ENCODE measurements around the gene ADK.
A peak's percentile ranks its signal among the peaks of the same experiment; 100 is the strongest.

ADK gene

DNA sequence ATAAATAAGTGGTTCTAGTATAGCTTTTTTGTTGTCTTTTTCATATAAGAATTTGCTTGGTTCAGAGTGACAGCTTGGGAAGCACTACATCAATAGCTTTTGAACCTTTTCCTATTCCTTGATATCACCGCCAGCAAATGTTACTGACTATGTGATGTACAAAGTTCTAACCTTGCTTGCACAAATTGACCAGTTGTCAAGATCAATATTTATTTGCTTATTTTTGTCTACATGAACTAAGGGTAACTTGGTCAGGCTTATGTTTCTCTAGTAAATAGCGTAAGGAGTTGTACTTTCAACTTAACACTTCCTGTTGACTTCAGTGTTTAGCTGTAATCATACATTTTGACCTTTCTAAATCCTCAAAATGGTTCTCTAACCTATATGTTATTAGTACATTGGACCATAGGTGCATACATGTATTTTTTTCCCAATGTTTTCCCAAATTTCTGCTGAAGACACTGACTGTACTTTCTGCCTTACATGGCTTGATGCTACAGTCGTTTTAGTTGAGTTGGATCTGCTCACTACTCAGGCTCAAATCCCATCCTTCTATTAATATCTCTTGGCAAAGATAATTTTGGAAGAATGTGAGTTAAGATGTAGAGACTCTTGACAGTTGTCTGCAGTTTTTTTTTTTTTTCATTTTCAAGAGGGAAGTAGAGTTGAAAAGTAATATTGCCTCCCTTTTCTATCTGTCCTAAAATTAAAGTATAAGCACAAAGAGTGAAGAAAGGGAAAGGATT is 436.3 kb downstream of the ADK start:
- Histone ChIP-seq H3K27ac (peak overlapping the region; percentile 69), H3K36me3 (no peaks in the 10 kb centered on the region), H3K4me2 (peak overlapping the region; percentile 81), H3K9me3 (no peaks in the 10 kb centered on the region), H3K9ac (no peak overlapping the region), H4K20me1 (no peaks in the 10 kb centered on the region), H3K4me3 (no peak overlapping the region), H3K4me1 (peaks cover 84% of the 10 kb centered on the region), H3K27me3 (no peaks in the 10 kb centered on the region)
- TF ChIP-seq Cebpa-rat (IDR thresholded peaks at IDR 0.05), result no peak

DNA sequence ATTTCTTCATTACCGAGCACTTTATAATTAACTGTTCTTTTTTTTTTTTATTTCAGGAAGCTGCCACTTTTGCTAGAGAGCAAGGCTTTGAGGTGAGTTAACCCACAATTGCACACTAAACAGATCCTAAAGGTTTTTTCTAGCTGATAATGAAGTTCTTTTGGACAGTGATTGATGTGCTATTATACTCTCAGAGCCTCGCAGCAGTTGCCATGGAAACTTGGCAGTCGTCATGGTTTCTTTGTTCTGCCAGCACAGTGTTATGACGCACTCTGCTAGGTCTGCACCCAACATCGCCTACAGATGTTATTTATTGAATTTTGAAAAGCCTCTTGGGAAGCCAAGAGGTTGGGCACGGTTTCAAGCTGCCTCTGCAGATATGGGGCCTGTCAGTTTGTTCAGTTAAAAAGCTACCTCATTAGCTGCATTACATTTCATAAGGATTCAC is 438.2 kb downstream of the ADK start:
- TF ChIP-seq Cebpa-rat (IDR thresholded peaks at IDR 0.05), result no peak
- H3K27me3 ChIP-seq, result no peaks in the 10 kb centered on the region
- no peak overlapping the region for H3K9ac ChIP-seq
- no peaks in the 10 kb centered on the region for H4K20me1 ChIP-seq
- H3K27ac ChIP-seq, result peak overlapping the region; percentile 69
- no peak overlapping the region for H3K4me3 ChIP-seq
- H3K9me3 ChIP-seq, result no peaks in the 10 kb centered on the region
- no peaks in the 10 kb centered on the region for H3K36me3 ChIP-seq
- peak overlapping the region; percentile 56 for H3K4me2 ChIP-seq
- peaks cover 75% of the 10 kb centered on the region for H3K4me1 ChIP-seq

DNA sequence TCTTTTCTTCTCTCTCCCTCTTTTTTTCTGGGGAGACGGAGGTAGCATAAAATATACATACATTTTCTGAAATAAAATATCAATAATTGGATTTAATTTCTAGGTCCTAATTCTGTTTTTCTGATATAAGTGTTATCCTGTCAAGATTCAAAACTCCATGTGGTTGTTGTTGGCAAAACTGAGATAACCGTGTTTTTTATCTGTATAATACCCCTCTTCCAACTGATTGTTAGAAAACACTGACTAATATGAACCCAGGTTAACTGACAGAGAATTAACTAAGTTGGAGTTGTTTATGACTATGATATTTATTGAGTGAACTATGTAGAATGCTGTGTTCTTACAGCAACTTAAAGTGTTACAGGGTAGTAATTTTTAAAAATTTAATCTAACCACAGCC is 438.8 kb downstream of the ADK start:
- no peaks in the 10 kb centered on the region for H3K9me3 ChIP-seq
- peak overlapping the region; percentile 56 for H3K4me2 ChIP-seq
- 0 out of 2 replicates have a peak overlapping the region, but pooled peaks have one; percentile 17 for H3K9ac ChIP-seq

DNA sequence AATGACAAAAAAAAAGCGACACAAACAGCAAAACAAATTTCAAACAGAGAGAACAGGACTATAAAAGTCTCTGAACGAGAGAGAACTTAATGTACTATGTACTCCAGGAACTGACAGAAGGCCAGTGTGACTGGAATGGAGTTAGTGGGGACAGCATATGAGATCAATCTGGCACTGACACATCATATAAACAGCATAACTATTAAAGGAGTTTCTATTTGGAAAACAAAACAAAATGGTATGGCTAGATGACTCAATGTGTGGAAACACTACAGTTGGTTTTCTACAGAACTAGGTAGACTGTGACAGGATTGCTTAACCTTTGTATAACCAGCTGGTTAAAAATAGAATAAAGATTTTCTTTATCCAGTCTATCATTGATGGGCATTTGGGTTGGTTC is 442.4 kb downstream of the ADK start:
- Histone ChIP-seq H3K4me3 (no peak overlapping the region), H3K27me3 (no peaks in the 10 kb centered on the region), H4K20me1 (no peaks in the 10 kb centered on the region), H3K4me2 (no peak overlapping the region), H3K9ac (no peak overlapping the region), H3K36me3 (no peaks in the 10 kb centered on the region), H3K27ac (no peak overlapping the region), H3K9me3 (no peaks in the 10 kb centered on the region), H3K4me1 (peaks cover 47% of the 10 kb centered on the region)
- TF ChIP-seq Cebpa-rat (IDR thresholded peaks at IDR 0.05), result no peak

More for the DNA sequence above, 438.8 kb downstream of the ADK start:
- H3K27ac ChIP-seq, result peak overlapping the region; percentile 69
- TF ChIP-seq Cebpa-rat (IDR thresholded peaks at IDR 0.05), result no peak
- H3K4me1 ChIP-seq, result peaks cover 69% of the 10 kb centered on the region
- H3K27me3 ChIP-seq, result no peaks in the 10 kb centered on the region
- H4K20me1 ChIP-seq, result no peaks in the 10 kb centered on the region
- no peak overlapping the region for H3K4me3 ChIP-seq
- H3K36me3 ChIP-seq, result no peaks in the 10 kb centered on the region

DNA sequence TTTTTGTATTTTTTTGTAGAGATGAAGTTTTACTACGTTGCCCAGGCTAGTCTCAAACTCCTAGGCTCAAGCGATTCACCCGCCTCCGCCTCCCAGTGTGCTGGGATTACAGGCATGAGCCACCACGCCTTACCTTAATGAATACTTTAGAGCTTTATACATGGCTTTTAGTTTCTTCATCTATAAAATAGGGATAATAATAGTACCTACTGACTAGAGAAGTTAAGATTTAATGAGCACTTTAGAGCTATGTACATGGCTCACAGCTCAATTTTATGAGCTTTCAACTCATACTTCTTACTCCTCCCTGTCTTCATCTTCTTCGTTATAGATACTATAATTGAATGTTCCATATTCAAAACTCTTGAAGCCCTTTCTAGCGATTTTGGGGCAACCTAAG is 445.7 kb downstream of the ADK start:
- Histone ChIP-seq H3K9ac (no peak overlapping the region), H3K4me1 (peaks cover 26% of the 10 kb centered on the region), H3K4me2 (no peak overlapping the region), H3K27ac (no peak overlapping the region), H3K27me3 (no peaks in the 10 kb centered on the region), H4K20me1 (no peaks in the 10 kb centered on the region), H3K4me3 (no peak overlapping the region), H3K9me3 (no peaks in the 10 kb centered on the region), H3K36me3 (peaks cover 2% of the 10 kb centered on the region; the same call in 1 of the 2 replicates)
- TF ChIP-seq Cebpa-rat (IDR thresholded peaks at IDR 0.05), result no peak

DNA sequence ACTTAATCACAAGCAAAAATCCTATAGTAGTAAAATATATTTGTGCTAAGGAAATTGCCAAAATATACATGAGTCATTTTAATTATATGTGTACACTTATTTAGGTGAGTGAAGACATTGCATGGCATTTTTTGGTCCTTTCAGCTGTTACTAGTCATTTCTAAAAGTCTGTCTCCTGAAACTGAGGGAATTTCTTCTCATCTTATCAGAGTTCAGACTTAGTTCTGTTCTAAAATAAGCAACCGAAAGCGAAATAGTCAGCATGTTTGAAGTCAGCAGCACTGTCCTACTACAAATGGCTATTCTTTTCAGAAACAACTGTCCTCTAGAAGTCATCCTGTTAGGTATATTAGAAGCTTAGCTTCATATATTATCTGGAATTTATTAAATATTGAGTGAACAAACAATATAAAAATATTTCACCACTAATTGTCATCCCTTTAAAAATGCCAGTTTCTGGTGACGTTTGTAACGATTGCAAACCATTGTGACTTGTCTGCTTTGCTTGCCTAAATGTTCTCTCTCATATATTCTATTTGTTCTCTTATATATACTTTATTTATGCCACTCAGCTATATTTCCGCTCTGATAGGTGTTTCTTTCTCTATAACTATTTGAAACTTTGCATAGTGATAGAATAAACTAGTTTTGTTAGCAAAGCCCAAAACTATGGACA is 448.0 kb downstream of the ADK start:
- H3K36me3 ChIP-seq, result peaks cover 14% of the 10 kb centered on the region
- peak overlapping the region; percentile 39 for H3K4me2 ChIP-seq
- H3K4me3 ChIP-seq, result no peak overlapping the region
- peaks cover 24% of the 10 kb centered on the region for H3K4me1 ChIP-seq
- H3K9ac ChIP-seq, result no peak overlapping the region
- no peak for TF ChIP-seq Cebpa-rat (IDR thresholded peaks at IDR 0.05)
- peak overlapping the region; percentile 45 for H3K27ac ChIP-seq
- H3K27me3 ChIP-seq, result no peaks in the 10 kb centered on the region
- H4K20me1 ChIP-seq, result no peaks in the 10 kb centered on the region
- H3K9me3 ChIP-seq, result peaks cover 9% of the 10 kb centered on the region

DNA sequence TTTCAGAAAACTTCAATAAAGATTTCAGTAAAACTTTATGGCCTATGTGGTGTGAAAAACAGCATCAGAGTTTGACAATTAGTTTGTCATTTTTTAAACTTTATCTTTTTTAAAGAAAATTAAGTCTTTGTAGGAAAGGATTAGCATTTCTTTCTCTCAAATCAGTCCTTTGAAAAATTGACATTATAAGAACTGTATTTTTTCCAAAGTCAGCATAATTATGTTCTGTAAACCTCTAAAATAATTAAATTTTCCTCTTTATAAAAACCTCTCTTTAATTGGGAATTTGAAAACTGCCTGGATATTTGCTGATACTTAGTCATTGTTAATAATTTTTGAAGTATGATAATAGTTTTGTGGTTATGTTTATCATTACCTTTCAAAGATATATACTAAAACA is 448.7 kb downstream of the ADK start:
- Histone ChIP-seq H3K9me3 (peaks cover 15% of the 10 kb centered on the region), H4K20me1 (no peaks in the 10 kb centered on the region), H3K4me1 (peaks cover 24% of the 10 kb centered on the region), H3K4me2 (0 out of 2 replicates have a peak overlapping the region, but pooled peaks have one; percentile 39), H3K9ac (no peak overlapping the region), H3K27ac (peak overlapping the region; percentile 45), H3K27me3 (no peaks in the 10 kb centered on the region), H3K4me3 (no peak overlapping the region), H3K36me3 (peaks cover 14% of the 10 kb centered on the region)
- TF ChIP-seq Cebpa-rat (IDR thresholded peaks at IDR 0.05), result no peak

DNA sequence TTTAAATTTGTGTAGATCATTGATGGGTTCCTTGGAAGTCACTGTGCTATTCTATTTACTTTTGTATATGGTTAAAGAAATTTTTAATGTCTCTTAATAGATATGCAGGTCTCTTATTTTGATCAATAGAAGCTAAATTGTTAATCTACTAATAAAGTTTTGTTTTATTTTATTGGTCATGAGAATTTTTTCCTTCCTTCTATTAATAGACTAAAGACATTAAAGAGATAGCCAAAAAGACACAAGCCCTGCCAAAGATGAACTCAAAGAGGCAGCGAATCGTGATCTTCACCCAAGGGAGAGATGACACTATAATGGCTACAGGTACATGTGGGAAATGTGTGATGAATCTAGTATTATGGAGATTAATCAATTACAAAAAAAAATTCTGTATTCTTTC is 449.1 kb downstream of the ADK start:
- H3K27me3 ChIP-seq, result no peaks in the 10 kb centered on the region
- H3K4me1 ChIP-seq, result peaks cover 24% of the 10 kb centered on the region
- no peak overlapping the region for H3K4me3 ChIP-seq
- H4K20me1 ChIP-seq, result no peaks in the 10 kb centered on the region
- no peak overlapping the region for H3K9ac ChIP-seq
- peaks cover 14% of the 10 kb centered on the region for H3K36me3 ChIP-seq
- H3K4me2 ChIP-seq, result no peak overlapping the region
- H3K27ac ChIP-seq, result no peak overlapping the region
- H3K9me3 ChIP-seq, result peaks cover 15% of the 10 kb centered on the region
- no peak for TF ChIP-seq Cebpa-rat (IDR thresholded peaks at IDR 0.05)

DNA sequence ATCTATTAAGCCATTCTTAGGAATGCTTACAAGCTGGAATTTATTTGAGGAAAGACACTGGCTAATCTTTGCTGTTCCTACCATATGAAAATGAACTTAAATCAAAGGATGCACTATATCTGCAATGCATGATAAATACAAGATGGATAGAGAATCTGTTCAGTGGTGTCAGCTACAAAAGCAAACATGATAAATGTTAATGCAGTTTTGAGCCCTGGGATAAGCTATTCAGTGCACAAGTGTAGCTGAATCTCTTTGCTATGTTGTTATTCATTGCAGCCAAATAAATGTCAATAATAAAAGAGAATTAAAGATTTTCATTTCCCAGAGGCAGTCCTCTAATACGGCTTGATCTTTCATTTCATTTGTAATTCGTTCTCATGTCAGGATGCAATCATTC is 451.6 kb downstream of the ADK start:
- H3K36me3 ChIP-seq, result peaks cover 14% of the 10 kb centered on the region
- H3K9me3 ChIP-seq, result peaks cover 15% of the 10 kb centered on the region
- TF ChIP-seq Cebpa-rat (IDR thresholded peaks at IDR 0.05), result no peak
- H3K9ac ChIP-seq, result no peak overlapping the region
- H3K27me3 ChIP-seq, result no peaks in the 10 kb centered on the region
- no peaks in the 10 kb centered on the region for H4K20me1 ChIP-seq
- H3K4me2 ChIP-seq, result no peak overlapping the region
- no peak overlapping the region for H3K27ac ChIP-seq
- H3K4me1 ChIP-seq, result peaks cover 19% of the 10 kb centered on the region
- no peak overlapping the region for H3K4me3 ChIP-seq

DNA sequence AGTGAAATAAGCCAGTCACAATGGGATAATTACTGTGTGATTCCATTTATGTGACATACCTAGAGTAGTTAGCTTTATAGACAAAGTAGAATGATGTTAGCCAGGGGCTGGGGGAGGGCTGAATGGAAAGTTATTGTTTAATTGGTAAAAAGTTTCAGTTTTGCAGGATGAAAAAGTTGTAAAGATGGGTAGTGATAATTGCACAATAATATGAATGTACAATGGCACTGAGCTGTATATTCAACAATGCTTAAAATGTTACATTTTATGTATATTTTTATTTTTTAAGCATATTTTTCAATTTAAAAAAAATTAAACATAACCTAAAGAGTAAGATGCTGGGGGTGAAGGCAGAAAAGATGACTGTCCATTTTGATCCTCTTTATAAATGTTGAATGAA is 459.3 kb downstream of the ADK start:
- H3K27ac ChIP-seq, result no peak overlapping the region
- peaks cover 16% of the 10 kb centered on the region; the same call in 1 of the 2 replicates for H3K36me3 ChIP-seq
- H3K4me2 ChIP-seq, result no peak overlapping the region
- H3K4me1 ChIP-seq, result no peaks in the 10 kb centered on the region
- H3K9me3 ChIP-seq, result peaks cover 10% of the 10 kb centered on the region; the same call in 1 of the 2 replicates
- H3K27me3 ChIP-seq, result no peaks in the 10 kb centered on the region
- H3K9ac ChIP-seq, result no peak overlapping the region
- no peaks in the 10 kb centered on the region for H4K20me1 ChIP-seq
- H3K4me3 ChIP-seq, result no peak overlapping the region
- no peak for TF ChIP-seq Cebpa-rat (IDR thresholded peaks at IDR 0.05)
